OCI-LY7 (cell line): ENCODE results near the gene SPATS2L. TPM values are rescaled to one million over a fixed set of nuclear protein-coding genes. Genes with fewer than 3 reads are reported as not detected.

Source experiments
- BruUV-seq: library from RNA; stranded (reverse); fragments of 400-500 nt; replicated peaks from 2 replicates; lab custom pipeline; 2021; lab: Mats Ljungman, UMichigan
- CTCF ChIA-PET: fragments of 300-600 bp; sonication (Branson Sonifier 250); formaldehyde crosslinking; loops from one replicate; lab custom pipeline; 2022; ENCODE audit warnings: antibody characterized with exemption; ENCODE audit not compliant: unreplicated experiment; lab: Charles Lee
- POLR2A ChIA-PET: fragments of 300-600 bp; sonication (Branson Sonifier 250); formaldehyde crosslinking; loops from one replicate; lab custom pipeline; 2022; ENCODE audit warnings: antibody characterized with exemption; lab: Charles Lee
- DNase-seq: peaks from one replicate; pipeline ENCODE4 v3.0.0-alpha.2; 2015; ENCODE audit warnings: low spot score
- H2AFZ ChIP-seq: fragments of 200-600 bp; sonication (generic), shearing (Covaris generic); 2 replicates; pipeline ENCODE4 v1.6.1; 2014; ENCODE audit warnings: mild to moderate bottlenecking, antibody characterized with exemption, low read length, moderate library complexity
- H3K27ac ChIP-seq: fragments of 200-600 bp; sonication (generic); 2 replicates; pipeline ENCODE4 v1.5.1; 2014; ENCODE audit warnings: mixed run types, low read depth, mild to moderate bottlenecking, moderate library complexity, low read length, inconsistent platforms; ENCODE audit not compliant: poor library complexity, severe bottlenecking
- H3K36me3 ChIP-seq: fragments of 200-600 bp; sonication (generic); 2 replicates; pipeline ENCODE4 v1.6.1; 2014; ENCODE audit warnings: mild to moderate bottlenecking, antibody characterized with exemption, low read length, moderate library complexity, mixed read lengths; ENCODE audit not compliant: insufficient read depth
- H3K4me1 ChIP-seq: fragments of 200-600 bp; sonication (generic); 2 replicates; pipeline ENCODE4 v1.5.1; 2014; ENCODE audit warnings: mild to moderate bottlenecking, low read length; ENCODE audit not compliant: insufficient read depth, poor library complexity, severe bottlenecking
- H3K4me2 ChIP-seq: fragments of 200-600 bp; sonication (generic); 2 replicates; pipeline ENCODE4 v1.6.1; 2014; ENCODE audit warnings: mild to moderate bottlenecking, low read length
- H3K4me3 ChIP-seq: fragments of 200-600 bp; sonication (generic); 2 replicates; pipeline ENCODE4 v1.5.1; 2014; ENCODE audit warnings: mild to moderate bottlenecking, low read depth, low read length; ENCODE audit not compliant: poor library complexity, severe bottlenecking
- H3K79me2 ChIP-seq: fragments of 200-600 bp; sonication (generic); 2 replicates; pipeline ENCODE4 v1.6.1; 2016; ENCODE audit warnings: low read depth, mild to moderate bottlenecking, low read length, moderate library complexity, mixed read lengths; ENCODE audit not compliant: insufficient read depth
- H3K9me2 ChIP-seq: fragments of 200-600 bp; sonication (generic); 2 replicates; pipeline ENCODE4 v1.6.1; 2016; ENCODE audit warnings: mild to moderate bottlenecking, low read length, mixed read lengths; ENCODE audit not compliant: insufficient read depth
- H3K9me3 ChIP-seq: fragments of 200-600 bp; sonication (generic); 2 replicates; pipeline ENCODE4 v1.6.1; 2014; ENCODE audit warnings: mild to moderate bottlenecking, mixed run types, low read length, mixed read lengths
- H4K20me1 ChIP-seq: fragments of 200-600 bp; sonication (generic); 2 replicates; pipeline ENCODE4 v1.6.1; 2014; ENCODE audit warnings: mild to moderate bottlenecking, antibody characterized with exemption, low read length, moderate library complexity, mixed read lengths; ENCODE audit not compliant: insufficient read depth
- CTCF ChIP-seq: fragments of 200-600 bp; sonication (generic); conservative IDR thresholded peaks from 2 replicates; pipeline ENCODE4 v1.5.1; 2014; ENCODE audit warnings: mild to moderate bottlenecking, antibody characterized with exemption, low read length, moderate library complexity, mixed read lengths
- EZH2phosphoT487 ChIP-seq: fragments of 200-600 bp; sonication (generic); IDR thresholded peaks from 2 replicates; pipeline ENCODE4 v1.6.1; 2018; ENCODE audit warnings: low read depth, borderline replicate concordance, mild to moderate bottlenecking, mixed run types, antibody characterized with exemption, low read length, moderate library complexity, mixed read lengths
- intact Hi-C: fragments of 100-400 bp; cut with micrococcal nuclease; formaldehyde crosslinking; loops from one replicate; pipeline ENCODE4 v1.10.0; 2022; ENCODE audit not compliant: unreplicated experiment
- total RNA-seq, 2 experiments: library from RNA; depleted of rRNA in 1 of 2; stranded (reverse); fragments of >200 nt in 1 of 2; shearing (Covaris generic) in 1 of 2; gene quantifications; 2 replicates each; pipeline ENCODE4 v1.2.3, GENCODE V29; 2014 to 2022

The SPATS2L gene
- total RNA-seq, 2 experiments from 2014 or later, result 3.1 to 5.2 TPM

GRCh38 chr2:200443376-200443775, 136.9 kb downstream of the SPATS2L start:
- Histone ChIP-seq H3K36me3 (no peaks in the 10 kb centered on the region), H3K9me2 (no peaks in the 10 kb centered on the region), H3K27ac (no peak overlapping the region), H2AFZ (no peak overlapping the region), H3K79me2 (no peaks in the 10 kb centered on the region), H4K20me1 (no peaks in the 10 kb centered on the region), H3K4me3 (no peak overlapping the region), H3K9me3 (no peaks in the 10 kb centered on the region), H3K4me1 (no peaks in the 10 kb centered on the region), H3K4me2 (no peak overlapping the region)
- ChIA-PET CTCF (no interaction called here), POLR2A (interaction anchor here (0.6 kb wide), 1 partner anchor 362 kb away, joined by 3 read pairs; no protein-coding TSS in a partner anchor)
- intact Hi-C loops, result no loop called here
- no peak for TF ChIP-seq EZH2phosphoT487
- no peak for TF ChIP-seq CTCF
- no TSS peak for BruUV-seq
- DNase-seq, result no peak

GRCh38 chr2:200443916-200444315, 137.4 kb downstream of the SPATS2L start:
- TF ChIP-seq EZH2phosphoT487, result no peak
- TF ChIP-seq CTCF, result no peak
- Histone ChIP-seq H3K36me3 (no peaks in the 10 kb centered on the region), H3K4me1 (no peaks in the 10 kb centered on the region), H3K27ac (no peak overlapping the region), H3K4me3 (no peak overlapping the region), H3K4me2 (no peak overlapping the region), H2AFZ (no peak overlapping the region), H3K79me2 (no peaks in the 10 kb centered on the region), H3K9me3 (no peaks in the 10 kb centered on the region), H4K20me1 (no peaks in the 10 kb centered on the region), H3K9me2 (no peaks in the 10 kb centered on the region)
- CTCF ChIA-PET, result no interaction called here
- POLR2A ChIA-PET, result interaction anchor here (0.8 to 1.0 kb wide), 3 partner anchors 12 to 268 kb away, joined by 3 read pairs; no protein-coding TSS in a partner anchor
- BruUV-seq, result no TSS peak
- DNase-seq, result no peak
- intact Hi-C loops, result no loop called here

GRCh38 chr2:200444530-200444929, 138.0 kb downstream of the SPATS2L start:
- no peaks in the 10 kb centered on the region for H3K4me1 ChIP-seq
- no peak overlapping the region for H3K4me3 ChIP-seq
- H3K9me3 ChIP-seq, result no peaks in the 10 kb centered on the region
- H2AFZ ChIP-seq, result no peak overlapping the region
- H3K4me2 ChIP-seq, result no peak overlapping the region
- BruUV-seq, result no TSS peak
- ChIA-PET CTCF (no interaction called here), POLR2A (interaction anchor here (0.8 to 1.0 kb wide), 3 partner anchors 13 to 268 kb away, joined by 3 read pairs; no protein-coding TSS in a partner anchor)
- H3K27ac ChIP-seq, result no peak overlapping the region
- TF ChIP-seq CTCF (no peak), EZH2phosphoT487 (no peak)
- DNase-seq, result no peak
- no peaks in the 10 kb centered on the region for H3K79me2 ChIP-seq
- intact Hi-C loops, result no loop called here
- H3K36me3 ChIP-seq, result no peaks in the 10 kb centered on the region
- H3K9me2 ChIP-seq, result no peaks in the 10 kb centered on the region
- no peaks in the 10 kb centered on the region for H4K20me1 ChIP-seq
